Transverse colon (tissue), 3 donors: Measurements from ENCODE around the gene IFITM5.

Source experiments
- POLR2A ChIP-seq: fragments of 450-650 bp; IDR thresholded peaks from one replicate; pipeline ENCODE4 v1.6.1; 2016; ENCODE audit warnings: antibody characterized with exemption, mild to moderate bottlenecking, moderate library complexity
- TF ChIP-seq, protein P1 (sequence below), 5 experiments: fragments of 200-600 bp in 3 of 5; fragments of 450-650 bp in 2 of 5; sonication (generic) in 3 of 5; IDR thresholded peaks; 1 replicate in 2 of 5; 2 replicates in 3 of 5; pipeline ENCODE4 v1.5.1; 2016 to 2017; ENCODE audit warnings: antibody characterized with exemption in 5 of 5, inconsistent platforms in 3 of 5, mild to moderate bottlenecking in 2 of 5, moderate library complexity in 1 of 5

GRCh38 chr11:346529-346928 lies 47.2 kb upstream of the IFITM5 start:
- TF ChIP-seq, protein P1, sequence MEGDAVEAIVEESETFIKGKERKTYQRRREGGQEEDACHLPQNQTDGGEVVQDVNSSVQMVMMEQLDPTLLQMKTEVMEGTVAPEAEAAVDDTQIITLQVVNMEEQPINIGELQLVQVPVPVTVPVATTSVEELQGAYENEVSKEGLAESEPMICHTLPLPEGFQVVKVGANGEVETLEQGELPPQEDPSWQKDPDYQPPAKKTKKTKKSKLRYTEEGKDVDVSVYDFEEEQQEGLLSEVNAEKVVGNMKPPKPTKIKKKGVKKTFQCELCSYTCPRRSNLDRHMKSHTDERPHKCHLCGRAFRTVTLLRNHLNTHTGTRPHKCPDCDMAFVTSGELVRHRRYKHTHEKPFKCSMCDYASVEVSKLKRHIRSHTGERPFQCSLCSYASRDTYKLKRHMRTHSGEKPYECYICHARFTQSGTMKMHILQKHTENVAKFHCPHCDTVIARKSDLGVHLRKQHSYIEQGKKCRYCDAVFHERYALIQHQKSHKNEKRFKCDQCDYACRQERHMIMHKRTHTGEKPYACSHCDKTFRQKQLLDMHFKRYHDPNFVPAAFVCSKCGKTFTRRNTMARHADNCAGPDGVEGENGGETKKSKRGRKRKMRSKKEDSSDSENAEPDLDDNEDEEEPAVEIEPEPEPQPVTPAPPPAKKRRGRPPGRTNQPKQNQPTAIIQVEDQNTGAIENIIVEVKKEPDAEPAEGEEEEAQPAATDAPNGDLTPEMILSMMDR (IDR thresholded peaks at IDR 0.05) = no peak
- no peak for TF ChIP-seq POLR2A
